Measurements from ENCODE around the gene ANXA1. TPM values are rescaled to one million over a fixed set of nuclear protein-coding genes. Genes with fewer than 3 reads are reported as not detected.

The ANXA1 gene
- total RNA-seq, 1 experiment from 2014 or later: 72.0 TPM

DNA sequence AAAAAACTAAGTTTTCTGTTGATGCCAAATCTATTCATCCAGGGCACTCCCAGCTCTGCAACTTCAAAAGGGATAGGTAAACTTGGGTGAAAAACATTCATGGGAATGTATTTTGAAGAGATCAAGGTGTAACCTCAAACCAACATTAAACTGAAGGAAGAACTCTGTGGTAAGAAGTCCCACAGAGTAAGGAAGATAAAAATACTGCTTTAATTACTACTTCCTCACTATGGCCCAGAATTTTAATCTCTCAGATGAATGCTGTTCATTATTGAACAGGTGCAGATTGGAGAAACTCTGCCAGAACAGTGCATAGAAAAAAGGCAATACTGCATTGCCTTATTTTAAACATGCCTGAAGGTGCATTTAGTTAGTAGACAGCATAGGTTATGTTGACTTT, 37.6 kb upstream of the ANXA1 start:
- BruUV-seq (replicated peaks): no TSS peak
- POLR2A ChIA-PET: no interaction called here
- intact Hi-C loops (cut with micrococcal nuclease; ENCODE audit: unreplicated experiment) (loop anchor here (5.0 kb wide), 2 partner anchors 38 to 53 kb away; partner anchors contain the start of gene ANXA1), in situ Hi-C loops (cut with HindIII; ENCODE audit: low pct_unique_long_range_greater_than_20kb, low sequenced_read_pairs) (no loop called here)
- Histone ChIP-seq H3K4me1 (ENCODE audit: control insufficient read depth, insufficient read depth, low read length) (no peaks in the 10 kb centered on the region), H3K27ac (ENCODE audit: low read length) (no peak overlapping the region), H3K4me3 (ENCODE audit: low read depth in 2 of 2, low read length in 2 of 2) (no peak overlapping the region), H3K27me3 (ENCODE audit: control insufficient read depth, insufficient read depth, low read length) (no peaks in the 10 kb centered on the region), H3K36me3 (ENCODE audit: control insufficient read depth, insufficient read depth, low read length) (no peaks in the 10 kb centered on the region), H3K9me3 (ENCODE audit: control insufficient read depth, insufficient read depth, low read depth, low read length) (no peaks in the 10 kb centered on the region)
- ATAC-seq: no peak
- no peak for TF ChIP-seq REST (IDR thresholded peaks at IDR 0.05; ENCODE audit: insufficient read depth in 1 of 2, low read depth in 2 of 2, low read length in 1 of 2)
- TF ChIP-seq TCF7L2 (IDR thresholded peaks at IDR 0.05; ENCODE audit: low read depth, low read length): no peak
- TF ChIP-seq SIN3A (IDR thresholded peaks at IDR 0.05; ENCODE audit: borderline replicate concordance, insufficient read depth, low read depth, low read length): no peak
- no peak for TF ChIP-seq POLR2AphosphoS5 (IDR thresholded peaks at IDR 0.05; ENCODE audit: low read depth, low read length)
- TF ChIP-seq CTCF (IDR thresholded peaks at IDR 0.05): no peak
- CTCF ChIA-PET: no interaction called here
- no peak for DNase-seq (ENCODE audit: low read depth, low spot score)

GRCh38 chr9:73114958-73115357, 36.7 kb upstream of the ANXA1 start:
- intact Hi-C loops (cut with micrococcal nuclease; ENCODE audit: unreplicated experiment): loop anchor here (5.0 kb wide), 2 partner anchors 37 to 52 kb away; partner anchors contain the start of gene ANXA1
- TF ChIP-seq POLR2AphosphoS5 (IDR thresholded peaks at IDR 0.05; ENCODE audit: low read depth, low read length) (no peak), TCF7L2 (IDR thresholded peaks at IDR 0.05; ENCODE audit: low read depth, low read length) (no peak), REST (IDR thresholded peaks at IDR 0.05; ENCODE audit: insufficient read depth in 1 of 2, low read depth in 2 of 2, low read length in 1 of 2) (no peak), SIN3A (IDR thresholded peaks at IDR 0.05; ENCODE audit: borderline replicate concordance, insufficient read depth, low read depth, low read length) (no peak), CTCF (IDR thresholded peaks at IDR 0.05) (no peak)
- no peak overlapping the region for H3K27ac ChIP-seq (ENCODE audit: low read length)
- DNase-seq (ENCODE audit: low read depth, low spot score) (no peak), ATAC-seq (no peak)
- no TSS peak for BruUV-seq (replicated peaks)
- in situ Hi-C loops (cut with HindIII; ENCODE audit: low pct_unique_long_range_greater_than_20kb, low sequenced_read_pairs): no loop called here
- H3K9me3 ChIP-seq (ENCODE audit: control insufficient read depth, insufficient read depth, low read depth, low read length): no peaks in the 10 kb centered on the region
- no peak overlapping the region for H3K4me3 ChIP-seq (ENCODE audit: low read depth in 2 of 2, low read length in 2 of 2)
- H3K4me1 ChIP-seq (ENCODE audit: control insufficient read depth, insufficient read depth, low read length): no peaks in the 10 kb centered on the region
- H3K27me3 ChIP-seq (ENCODE audit: control insufficient read depth, insufficient read depth, low read length): no peaks in the 10 kb centered on the region
- ChIA-PET CTCF (interaction anchor here (0.6 kb wide), 1 partner anchor 59 kb away, joined by 7 read pairs; no protein-coding TSS in a partner anchor), POLR2A (no interaction called here)
- H3K36me3 ChIP-seq (ENCODE audit: control insufficient read depth, insufficient read depth, low read length): no peaks in the 10 kb centered on the region

All from Panc1 (cell line).